Mesendoderm (in vitro differentiated cells): ENCODE measurements around the gene SEC14L5.

ENCODE experiments used
- DNase-seq: peaks from one replicate; pipeline ENCODE4 v3.0.0; 2013
- H2AK5ac ChIP-seq: 2 replicates; pipeline ENCODE4 v1.6.1; 2013; ENCODE audit warnings: low read length, inconsistent platforms
- H2BK120ac ChIP-seq: 2 replicates; pipeline ENCODE4 v1.6.1; 2013; ENCODE audit warnings: low read depth, mild to moderate bottlenecking, low read length, moderate library complexity, mixed read lengths
- H2BK15ac ChIP-seq: replicated peaks from 2 replicates; pipeline ENCODE4 v1.6.1; 2013; ENCODE audit warnings: low read depth, mild to moderate bottlenecking, moderate library complexity
- H2BK5ac ChIP-seq: 2 replicates; pipeline ENCODE4 v1.6.1; 2013; ENCODE audit warnings: low read length, inconsistent platforms
- H3K18ac ChIP-seq: 2 replicates; pipeline ENCODE4 v1.6.1; 2013; ENCODE audit warnings: mild to moderate bottlenecking, low read length, mixed read lengths
- H3K23ac ChIP-seq: one replicate; pipeline ENCODE4 v1.6.1; 2013; ENCODE audit warnings: low read length
- H3K27ac ChIP-seq: 2 replicates; pipeline ENCODE4 v1.5.1; 2013; ENCODE audit warnings: low read depth, mild to moderate bottlenecking, inconsistent platforms, low read length, moderate library complexity
- H3K27me3 ChIP-seq: 2 replicates; pipeline ENCODE4 v1.6.1; 2013; ENCODE audit warnings: low read length, control low read depth, mild to moderate bottlenecking, inconsistent platforms; ENCODE audit not compliant: insufficient read depth, poor library complexity
- H3K36me3 ChIP-seq: 2 replicates; pipeline ENCODE4 v1.6.1; 2013; ENCODE audit warnings: low read length, inconsistent platforms; ENCODE audit not compliant: control insufficient read depth, insufficient read depth
- H3K4ac ChIP-seq: one replicate; pipeline ENCODE4 v1.6.1; 2013; ENCODE audit warnings: low read depth, mild to moderate bottlenecking, low read length, moderate library complexity
- H3K4me1 ChIP-seq: 2 replicates; pipeline ENCODE4 v1.6.1; 2013; ENCODE audit warnings: low read depth, low read length, inconsistent platforms; ENCODE audit not compliant: control insufficient read depth
- H3K4me2 ChIP-seq: 2 replicates; pipeline ENCODE4 v1.6.1; 2013; ENCODE audit warnings: low read length
- H3K4me3 ChIP-seq: 2 replicates; pipeline ENCODE4 v1.5.1; 2013; ENCODE audit warnings: mild to moderate bottlenecking, low read length
- H3K56ac ChIP-seq: one replicate; pipeline ENCODE4 v1.6.1; 2013; ENCODE audit warnings: low read length
- H3K79me1 ChIP-seq: 2 replicates; pipeline ENCODE4 v1.6.1; 2013; ENCODE audit warnings: low read length, inconsistent platforms
- H3K79me2 ChIP-seq: 2 replicates; pipeline ENCODE4 v1.6.1; 2013; ENCODE audit warnings: mild to moderate bottlenecking, low read length; ENCODE audit not compliant: control insufficient read depth, insufficient read depth
- H3K9ac ChIP-seq: 2 replicates; pipeline ENCODE4 v1.6.1; 2013; ENCODE audit warnings: low read length, inconsistent platforms
- H4K5ac ChIP-seq: one replicate; pipeline ENCODE4 v1.6.1; 2013; ENCODE audit warnings: low read length
- H4K8ac ChIP-seq: one replicate; pipeline ENCODE4 v1.6.1; 2013; ENCODE audit warnings: low read depth, mild to moderate bottlenecking, control low read depth, low read length, moderate library complexity
- WGBS: extraction: QIAGEN DNeasy Blood & Tissue Kit; methylation state at CpG from one replicate; pipeline ENCODE4 v1.1.7; 2013; ENCODE audit warnings: low lambda C conversion rate, missing lambda C conversion rate; ENCODE audit not compliant: insufficient coverage; ENCODE audit errors: extremely low coverage; 5-methylcytosine and 5-hydroxymethylcytosine counted together

SEC14L5 gene

GRCh38 chr16:5064915-5065314 lies 106.8 kb downstream of the SEC14L5 start:
- Histone ChIP-seq H2AK5ac (no peak overlapping the region), H3K56ac (no peak overlapping the region), H3K4me3 (no peak overlapping the region), H3K79me2 (no peaks in the 10 kb centered on the region), H2BK15ac (no peak overlapping the region), H3K27ac (no peak overlapping the region), H2BK120ac (no peak overlapping the region), H2BK5ac (no peak overlapping the region), H3K23ac (no peak overlapping the region), H4K8ac (no peak overlapping the region), H3K4ac (no peak overlapping the region), H3K27me3 (no peaks in the 10 kb centered on the region), H3K4me1 (peaks cover 3% of the 10 kb centered on the region), H3K4me2 (no peak overlapping the region), H4K5ac (no peak overlapping the region), H3K18ac (no peak overlapping the region), H3K79me1 (no peaks in the 10 kb centered on the region), H3K9ac (no peak overlapping the region), H3K36me3 (no peaks in the 10 kb centered on the region)
- DNase-seq: no peak
- WGBS: no CpG with 5 or more reads among the region's 7 CpGs

GRCh38 chr16:5065326-5065725 lies 107.2 kb downstream of the SEC14L5 start:
- Histone ChIP-seq H3K9ac (no peak overlapping the region), H3K4me2 (no peak overlapping the region), H2BK5ac (no peak overlapping the region), H3K27ac (no peak overlapping the region), H3K4ac (no peak overlapping the region), H3K79me2 (no peaks in the 10 kb centered on the region), H3K4me1 (no peaks in the 10 kb centered on the region), H2BK120ac (no peak overlapping the region), H3K4me3 (no peak overlapping the region), H4K5ac (no peak overlapping the region), H3K18ac (no peak overlapping the region), H3K56ac (peak overlapping the region; percentile 46), H2AK5ac (no peak overlapping the region), H3K79me1 (no peaks in the 10 kb centered on the region), H3K36me3 (no peaks in the 10 kb centered on the region), H3K23ac (no peak overlapping the region), H2BK15ac (no peak overlapping the region), H3K27me3 (no peaks in the 10 kb centered on the region), H4K8ac (no peak overlapping the region)
- WGBS: no CpG with 5 or more reads among the region's 8 CpGs
- DNase-seq: no peak

- Histone ChIP-seq H4K8ac (no peak within 1 kb of the TSS), H3K27me3 (no peaks in the 10 kb centered on the region), H3K79me2 (no peaks in the 10 kb centered on the region), H2BK120ac (no peak within 1 kb of the TSS), H2AK5ac (no peak within 1 kb of the TSS), H3K79me1 (no peaks in the 10 kb centered on the region), H3K9ac (no peak within 1 kb of the TSS), H3K27ac (no peak within 1 kb of the TSS), H3K56ac (peak within 1 kb of the TSS; percentile 46), H2BK15ac (no peak within 1 kb of the TSS), H3K36me3 (no peaks in the 10 kb centered on the region), H3K18ac (no peak within 1 kb of the TSS), H3K4ac (no peak within 1 kb of the TSS), H3K4me3 (no peak within 1 kb of the TSS), H2BK5ac (no peak within 1 kb of the TSS), H4K5ac (no peak within 1 kb of the TSS), H3K23ac (no peak within 1 kb of the TSS), H3K4me1 (no peaks in the 10 kb centered on the region), H3K4me2 (no peak within 1 kb of the TSS)
- DNase-seq: no peak
- WGBS: no CpG with 5 or more reads among the region's 10 CpGs
These were observed 107.7 kb downstream of the SEC14L5 start, which contains the start of gene C16orf89 for GRCh38 chr16:5065813-5066212. Gene C16orf89, minus strand, starts transcription at chr16:5065956. Its CDS starts 48 bp downstream, at chr16:5065908.

- Histone ChIP-seq H3K36me3 (no peaks in the 10 kb centered on the region), H3K4me1 (no peaks in the 10 kb centered on the region), H3K4me2 (no peak overlapping the region), H2AK5ac (no peak overlapping the region), H2BK15ac (no peak overlapping the region), H3K56ac (no peak overlapping the region), H4K5ac (no peak overlapping the region), H3K9ac (no peak overlapping the region), H3K4me3 (no peak overlapping the region), H3K23ac (no peak overlapping the region), H3K4ac (no peak overlapping the region), H3K27me3 (no peaks in the 10 kb centered on the region), H2BK5ac (no peak overlapping the region), H3K79me1 (no peaks in the 10 kb centered on the region), H3K79me2 (no peaks in the 10 kb centered on the region), H3K18ac (no peak overlapping the region), H3K27ac (no peak overlapping the region), H2BK120ac (no peak overlapping the region), H4K8ac (no peak overlapping the region)
- WGBS: no CpG with 5 or more reads among the region's 6 CpGs
- no peak for DNase-seq
These were observed 108.4 kb downstream of the SEC14L5 start for GRCh38 chr16:5066511-5066910.
